ENCODE results near the gene NAV2. TPM values are rescaled to one million over a fixed set of nuclear protein-coding genes. Genes with fewer than 3 reads are reported as not detected.

The NAV2 gene
- total RNA-seq, 2 donors from 2014 or later, result 21.3 to 45.3 TPM

- Histone ChIP-seq H3K9ac (ENCODE audit: low read depth in 2 of 2, low read length in 2 of 2) (no peak overlapping the region), H3K36me3 (no peaks in the 10 kb centered on the region), H3K27ac (no peak overlapping the region), H3K27me3 (no peaks in the 10 kb centered on the region), H3K4me3 (no peak overlapping the region), H3K9me3 (no peaks in the 10 kb centered on the region), H3K4me1 (no peaks in the 10 kb centered on the region)
- intact Hi-C loops (cut with DNase I), result no loop called here
- no peak for DNase-seq
- TF ChIP-seq, protein P1, sequence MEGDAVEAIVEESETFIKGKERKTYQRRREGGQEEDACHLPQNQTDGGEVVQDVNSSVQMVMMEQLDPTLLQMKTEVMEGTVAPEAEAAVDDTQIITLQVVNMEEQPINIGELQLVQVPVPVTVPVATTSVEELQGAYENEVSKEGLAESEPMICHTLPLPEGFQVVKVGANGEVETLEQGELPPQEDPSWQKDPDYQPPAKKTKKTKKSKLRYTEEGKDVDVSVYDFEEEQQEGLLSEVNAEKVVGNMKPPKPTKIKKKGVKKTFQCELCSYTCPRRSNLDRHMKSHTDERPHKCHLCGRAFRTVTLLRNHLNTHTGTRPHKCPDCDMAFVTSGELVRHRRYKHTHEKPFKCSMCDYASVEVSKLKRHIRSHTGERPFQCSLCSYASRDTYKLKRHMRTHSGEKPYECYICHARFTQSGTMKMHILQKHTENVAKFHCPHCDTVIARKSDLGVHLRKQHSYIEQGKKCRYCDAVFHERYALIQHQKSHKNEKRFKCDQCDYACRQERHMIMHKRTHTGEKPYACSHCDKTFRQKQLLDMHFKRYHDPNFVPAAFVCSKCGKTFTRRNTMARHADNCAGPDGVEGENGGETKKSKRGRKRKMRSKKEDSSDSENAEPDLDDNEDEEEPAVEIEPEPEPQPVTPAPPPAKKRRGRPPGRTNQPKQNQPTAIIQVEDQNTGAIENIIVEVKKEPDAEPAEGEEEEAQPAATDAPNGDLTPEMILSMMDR (IDR thresholded peaks at IDR 0.05), result no peak
Observed at GRCh38 chr11:19843079-19843478, 130.4 kb downstream of the NAV2 start.

- intact Hi-C loops (cut with DNase I), result no loop called here
- Histone ChIP-seq H3K9me3 (no peaks in the 10 kb centered on the region), H3K27me3 (no peaks in the 10 kb centered on the region), H3K4me1 (no peaks in the 10 kb centered on the region), H3K4me3 (no peak overlapping the region), H3K36me3 (no peaks in the 10 kb centered on the region), H3K9ac (ENCODE audit: low read depth in 2 of 2, low read length in 2 of 2) (no peak overlapping the region), H3K27ac (no peak overlapping the region)
- DNase-seq, result no peak
- TF ChIP-seq, protein P1 (IDR thresholded peaks at IDR 0.05), result no peak
Observed at GRCh38 chr11:19844012-19844411, 131.4 kb downstream of the NAV2 start.

DNA sequence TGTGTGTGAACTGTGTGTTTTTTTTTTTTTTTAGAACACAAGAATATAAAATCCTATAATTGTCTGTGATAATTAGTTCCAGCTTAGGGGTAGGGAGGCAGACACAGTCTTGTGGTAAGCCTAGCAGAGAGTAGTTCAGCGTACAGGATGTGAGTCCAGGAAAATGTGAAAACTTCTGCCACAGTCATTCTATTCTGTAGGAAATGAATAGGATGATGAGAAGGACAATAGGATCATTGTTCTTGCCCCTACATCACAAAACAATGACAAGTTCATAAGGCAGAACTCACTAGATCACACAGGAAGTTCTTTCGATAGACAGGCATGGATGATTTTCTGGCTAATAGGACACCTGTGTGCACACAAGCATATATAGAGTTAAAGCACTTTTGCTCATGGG lies 132.2 kb downstream of the NAV2 start:
- Histone ChIP-seq H3K4me3 (no peak overlapping the region), H3K36me3 (no peaks in the 10 kb centered on the region), H3K9ac (ENCODE audit: low read depth in 2 of 2, low read length in 2 of 2) (no peak overlapping the region), H3K9me3 (no peaks in the 10 kb centered on the region), H3K4me1 (no peaks in the 10 kb centered on the region), H3K27me3 (no peaks in the 10 kb centered on the region), H3K27ac (no peak overlapping the region)
- TF ChIP-seq, protein P1 (IDR thresholded peaks at IDR 0.05), result no peak
- intact Hi-C loops (cut with DNase I), result no loop called here
- no peak for DNase-seq

DNA sequence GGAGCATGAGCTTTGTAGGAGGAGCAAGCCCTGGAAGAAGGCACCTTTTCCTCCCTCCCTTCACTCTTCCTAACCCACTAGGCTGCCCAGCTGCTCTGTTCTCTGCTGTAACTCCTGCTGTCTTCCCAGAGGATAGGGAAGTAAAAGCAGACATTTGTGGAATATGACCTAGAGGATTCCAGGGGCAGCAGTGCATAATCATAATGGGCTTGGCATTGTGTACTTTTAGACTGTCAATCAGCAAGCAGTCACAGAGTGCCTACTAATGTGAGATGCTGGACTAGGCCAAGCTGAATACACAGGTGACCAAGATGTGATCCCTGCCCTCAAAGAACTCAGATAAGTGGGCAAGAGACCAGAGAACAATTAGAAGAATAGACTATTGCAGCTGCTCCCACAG lies 133.0 kb downstream of the NAV2 start:
- no peaks in the 10 kb centered on the region for H3K36me3 ChIP-seq
- H3K9me3 ChIP-seq, result no peaks in the 10 kb centered on the region
- no peak overlapping the region for H3K4me3 ChIP-seq
- TF ChIP-seq, protein P1 (IDR thresholded peaks at IDR 0.05), result no peak
- H3K27me3 ChIP-seq, result no peaks in the 10 kb centered on the region
- no peak overlapping the region for H3K27ac ChIP-seq
- no peak for DNase-seq
- H3K9ac ChIP-seq (ENCODE audit: low read depth in 2 of 2, low read length in 2 of 2), result no peak overlapping the region
- no peaks in the 10 kb centered on the region for H3K4me1 ChIP-seq
- intact Hi-C loops (cut with DNase I), result no loop called here

DNA sequence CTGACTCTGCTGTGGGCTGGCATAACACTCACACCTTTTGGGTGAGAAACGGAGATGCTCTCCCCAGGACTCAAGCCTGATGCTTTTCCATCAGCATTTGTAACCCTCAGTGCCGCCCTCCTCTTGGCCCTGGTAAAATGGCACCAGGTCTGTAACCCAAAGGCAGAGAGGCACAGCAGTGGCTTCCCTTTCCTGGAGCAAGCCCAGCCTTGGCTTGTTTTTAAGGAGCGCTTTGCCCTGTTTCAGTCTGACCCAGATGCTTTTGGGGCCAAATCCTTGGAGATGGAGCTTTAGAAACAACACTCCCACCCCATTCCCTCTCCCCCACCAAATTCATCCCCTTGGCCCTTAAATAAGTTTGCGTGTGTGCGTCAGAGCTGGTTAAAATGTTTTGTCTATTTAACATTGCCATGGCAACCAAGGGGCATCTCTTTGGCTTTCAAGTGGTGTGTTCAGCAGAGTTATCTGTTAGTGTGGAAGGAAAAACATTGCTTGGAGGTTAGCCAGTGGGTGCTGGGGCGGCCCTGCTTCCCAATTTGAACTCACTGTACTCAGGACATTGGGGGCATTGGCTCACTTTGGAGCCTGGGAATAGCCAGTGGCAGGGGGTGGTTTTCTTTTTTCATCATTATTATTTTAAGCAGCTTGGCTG lies 134.1 kb downstream of the NAV2 start:
- Histone ChIP-seq H3K9me3 (no peaks in the 10 kb centered on the region), H3K9ac (ENCODE audit: low read depth in 2 of 2, low read length in 2 of 2) (no peak overlapping the region), H3K27me3 (no peaks in the 10 kb centered on the region), H3K4me1 (no peaks in the 10 kb centered on the region), H3K4me3 (no peak overlapping the region), H3K36me3 (no peaks in the 10 kb centered on the region), H3K27ac (no peak overlapping the region)
- DNase-seq, result no peak
- intact Hi-C loops (cut with DNase I), result no loop called here
- TF ChIP-seq, protein P1 (IDR thresholded peaks at IDR 0.05), result no peak

All from colonic mucosa (tissue), 4 donors.